HG03342 (cell line): ENCODE data around the gene FAM237A.

ENCODE experiments used
- ATAC-seq: cut with Tn5 transposase; IDR thresholded peaks from one replicate; pipeline ENCODE4 v1.9.1; 2021; ENCODE audit warnings: mild to moderate bottlenecking, moderate library complexity; ENCODE audit not compliant: unreplicated experiment

Gene FAM237A

GRCh38 chr2:206642075-206643025 lies at the start of gene FAM237A:
Gene FAM237A (plus strand): TSS chr2:206642487. CDS start chr2:206644237, 1,750 bp downstream.
- ATAC-seq, result no peak

DNA sequence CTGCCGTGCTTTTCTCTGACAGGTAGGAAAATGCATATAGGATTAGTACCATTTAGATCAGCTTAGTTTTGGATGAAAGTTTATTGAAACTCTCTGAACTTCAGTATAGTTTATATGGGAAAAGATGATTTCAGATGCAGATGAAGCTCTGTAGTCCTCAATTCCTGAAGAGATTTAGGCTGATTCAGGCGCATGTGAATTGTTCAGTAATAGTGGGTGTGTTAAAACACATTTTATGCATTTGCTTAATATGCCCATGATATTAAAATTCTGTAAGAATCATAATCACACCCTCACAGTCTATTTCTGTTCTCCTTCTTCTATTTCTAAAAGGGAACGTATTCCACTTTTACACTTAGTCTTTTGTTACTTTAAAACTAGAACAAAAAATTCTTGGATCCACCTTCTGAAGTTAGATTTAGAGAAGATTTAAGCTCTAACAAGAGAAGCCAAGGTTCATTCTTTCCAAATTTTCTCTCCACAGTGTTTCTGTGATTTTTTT lies 44.5 kb upstream of the FAM237A start:
- ATAC-seq, result no peak

DNA sequence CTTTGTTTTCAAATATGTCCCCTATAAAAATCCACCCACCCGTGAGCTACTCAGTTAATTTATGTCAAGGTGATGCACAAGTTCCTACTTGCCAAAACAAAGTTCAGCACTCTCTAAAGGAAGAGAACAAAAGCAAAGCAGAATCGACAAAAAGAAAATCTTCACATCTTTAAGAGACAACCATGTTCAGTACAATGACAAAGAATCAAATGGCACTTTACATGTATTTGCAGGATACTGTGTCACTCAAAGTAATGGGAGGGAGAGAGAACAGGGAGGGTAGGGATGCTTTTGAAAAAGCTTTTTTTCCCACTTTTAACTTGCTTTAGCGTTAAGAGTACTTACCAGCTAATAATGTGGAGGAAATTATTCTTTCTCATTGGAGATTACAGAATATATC lies 39.0 kb upstream of the FAM237A start:
- ATAC-seq, result no peak

DNA sequence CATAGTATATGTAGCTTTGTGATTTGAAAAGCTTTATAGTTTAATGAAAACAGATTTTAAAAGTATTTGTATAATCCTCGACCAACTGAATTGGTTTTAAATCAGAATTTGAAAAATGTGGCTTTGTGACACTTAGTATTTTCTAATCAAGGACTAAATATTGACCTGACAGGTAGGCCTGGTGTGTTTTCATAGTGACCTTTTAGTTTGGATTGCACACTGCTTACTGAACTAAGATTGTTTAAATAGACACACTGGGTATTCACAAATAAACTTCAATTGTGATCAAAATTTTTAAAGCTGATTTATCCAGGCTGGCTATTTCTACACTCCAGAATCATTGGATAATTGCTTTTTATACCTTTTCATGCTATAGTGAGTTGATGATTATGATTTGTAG lies 31.8 kb upstream of the FAM237A start:
- ATAC-seq, result no peak

- no peak for ATAC-seq
These were observed 31.1 kb upstream of the FAM237A start for GRCh38 chr2:206611191-206611590.

GRCh38 chr2:206611736-206612135 lies 30.6 kb upstream of the FAM237A start:
- ATAC-seq, result no peak

DNA sequence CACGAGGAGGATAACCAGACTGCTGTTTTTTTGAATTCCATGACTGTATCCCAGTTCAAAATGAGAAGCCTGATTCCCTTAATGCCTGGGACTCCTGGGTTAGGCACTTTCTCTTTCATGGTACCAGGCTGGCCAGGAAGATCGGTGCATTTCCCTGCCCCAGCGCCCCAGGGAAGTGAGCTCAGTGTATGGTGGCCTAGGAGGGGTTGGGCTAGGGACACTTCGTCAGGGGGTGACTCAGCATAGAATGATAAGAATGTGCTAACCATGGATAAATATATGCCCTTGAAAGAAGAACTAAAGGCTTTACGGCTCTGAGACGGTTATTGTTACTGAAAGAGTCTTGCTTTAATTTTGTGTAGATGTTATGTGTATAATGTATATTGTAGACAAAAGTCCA lies 27.5 kb upstream of the FAM237A start:
- ATAC-seq, result no peak

- ATAC-seq, result no peak
These were observed 26.7 kb upstream of the FAM237A start for GRCh38 chr2:206615417-206616089.

DNA sequence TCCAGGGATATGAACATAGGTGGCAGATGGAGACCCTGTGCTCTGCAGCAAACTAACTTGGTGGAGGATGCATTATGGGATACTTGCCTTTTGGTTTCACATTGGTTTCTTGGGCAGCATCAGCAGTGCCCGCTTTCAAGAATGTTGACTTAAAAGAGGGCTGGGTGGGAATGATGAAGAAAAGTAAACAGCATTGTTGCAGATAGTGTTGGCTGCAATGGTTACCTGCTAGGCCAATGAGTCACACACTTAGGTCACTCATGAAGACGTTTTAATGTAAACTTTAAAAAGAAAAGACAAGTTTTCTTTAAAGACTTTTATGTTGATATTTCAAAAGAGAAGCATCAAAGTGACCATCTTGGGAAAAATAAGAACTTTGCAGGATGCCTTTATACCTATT lies 26.1 kb upstream of the FAM237A start:
- ATAC-seq, result no peak

- no peak for ATAC-seq
These were observed 23.3 kb upstream of the FAM237A start for GRCh38 chr2:206619011-206619410.

DNA sequence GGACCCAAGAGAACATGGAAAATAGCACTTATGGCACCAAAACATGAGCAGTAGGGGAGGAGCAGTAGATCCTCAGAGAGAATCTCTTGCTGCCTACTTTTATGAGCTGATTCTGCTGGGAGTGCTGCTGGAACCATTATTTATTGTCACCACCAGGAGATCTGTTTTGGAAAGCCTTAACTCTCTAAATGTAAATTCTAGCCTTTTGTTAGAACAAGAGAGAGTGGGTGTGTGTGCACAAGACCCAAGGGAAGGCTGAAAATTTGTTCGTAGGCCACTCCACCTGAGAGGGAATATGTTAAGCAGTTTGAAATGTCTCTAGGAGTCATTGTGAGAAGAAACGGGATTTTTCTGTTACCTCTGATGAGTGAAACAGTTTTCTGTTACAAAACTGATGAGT lies 16.2 kb upstream of the FAM237A start:
- ATAC-seq, result no peak

DNA sequence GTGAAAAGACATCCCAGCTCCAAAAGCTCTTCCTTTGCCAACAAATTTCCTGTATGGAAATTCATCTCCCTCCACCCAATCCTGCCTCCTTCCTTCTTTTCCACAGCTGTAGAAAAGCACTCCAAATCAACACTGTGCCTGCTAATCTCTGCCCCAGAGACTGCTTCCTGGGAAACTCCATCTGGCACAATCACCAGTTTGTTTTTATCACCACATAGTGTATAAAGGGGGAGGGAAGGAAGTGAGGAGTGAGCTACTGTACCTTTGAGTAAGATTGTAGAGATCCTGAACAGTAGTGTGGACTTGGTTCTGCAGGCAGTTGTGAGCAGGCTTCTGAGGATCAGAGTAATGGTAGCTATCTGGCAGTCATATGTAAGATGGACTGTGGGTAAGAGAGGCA lies 14.7 kb upstream of the FAM237A start:
- ATAC-seq, result no peak

DNA sequence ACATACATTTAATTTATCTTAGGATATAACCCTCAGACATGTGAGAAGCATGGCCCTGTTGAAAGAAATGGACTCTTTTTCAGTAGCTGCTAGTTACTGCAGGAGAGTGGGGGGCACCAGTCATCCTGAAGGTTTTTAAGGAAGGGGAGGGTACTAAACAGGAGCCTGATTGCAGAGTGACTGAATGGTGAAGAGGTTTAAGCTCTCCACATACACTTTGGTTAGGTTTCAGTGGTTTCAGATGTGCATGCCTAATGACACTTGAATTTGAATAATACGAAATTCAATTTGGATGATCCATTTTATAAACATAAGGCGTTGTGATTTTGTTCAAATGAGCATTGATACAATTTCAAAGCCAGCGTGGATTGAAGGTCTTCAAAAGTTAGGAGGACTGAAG lies 10.9 kb upstream of the FAM237A start:
- no peak for ATAC-seq

- ATAC-seq, result no peak
These were observed 7.3 kb upstream of the FAM237A start for GRCh38 chr2:206635015-206635414.

- no peak for ATAC-seq
These were observed 2.7 kb upstream of the FAM237A start for GRCh38 chr2:206639636-206640035.

DNA sequence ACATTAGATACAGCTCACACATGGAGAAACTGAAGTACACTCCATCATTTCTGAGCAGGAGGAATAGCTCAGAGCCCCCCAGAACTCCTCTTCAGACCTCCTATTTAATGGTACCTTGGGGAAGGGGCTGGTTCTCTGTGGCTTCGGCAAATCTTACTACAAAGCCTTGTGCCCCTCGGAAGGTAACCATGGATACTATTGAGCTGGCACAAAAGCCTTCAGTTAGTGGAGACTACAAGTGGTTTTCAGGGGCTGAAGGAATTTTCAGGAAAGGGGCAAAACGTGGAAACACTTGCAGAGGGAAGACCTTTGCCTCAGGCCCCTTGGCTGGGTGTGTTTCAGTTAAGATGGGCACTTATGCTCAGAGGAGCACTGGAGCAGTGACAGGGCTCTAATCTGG lies 1.1 kb upstream of the FAM237A start:
- ATAC-seq, result no peak

GRCh38 chr2:206647985-206648384 lies 5.7 kb downstream of the FAM237A start:
- ATAC-seq, result no peak

GRCh38 chr2:206657087-206657486 lies 14.8 kb downstream of the FAM237A start:
- no peak for ATAC-seq

DNA sequence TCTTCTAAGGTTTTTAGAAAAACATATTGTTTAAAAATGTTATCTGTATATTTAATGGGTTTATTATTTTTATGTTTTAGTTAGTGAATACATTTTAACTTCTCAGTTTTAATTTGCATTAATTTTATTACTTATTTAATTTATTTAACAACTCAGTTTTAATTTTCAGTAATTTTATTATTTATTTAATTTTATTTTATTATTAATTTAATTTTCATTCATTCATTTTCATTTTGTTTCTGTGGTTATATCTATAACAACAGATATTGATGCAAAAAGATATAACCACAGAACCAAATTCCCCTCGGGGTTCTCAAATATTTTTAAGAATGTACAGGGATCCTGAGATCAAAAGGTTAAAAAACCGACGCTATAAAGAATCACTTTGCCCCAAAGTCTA lies 23.0 kb downstream of the FAM237A start:
- no peak for ATAC-seq

GRCh38 chr2:206670531-206671319 lies 28.4 kb downstream of the FAM237A start:
- ATAC-seq, result no peak

DNA sequence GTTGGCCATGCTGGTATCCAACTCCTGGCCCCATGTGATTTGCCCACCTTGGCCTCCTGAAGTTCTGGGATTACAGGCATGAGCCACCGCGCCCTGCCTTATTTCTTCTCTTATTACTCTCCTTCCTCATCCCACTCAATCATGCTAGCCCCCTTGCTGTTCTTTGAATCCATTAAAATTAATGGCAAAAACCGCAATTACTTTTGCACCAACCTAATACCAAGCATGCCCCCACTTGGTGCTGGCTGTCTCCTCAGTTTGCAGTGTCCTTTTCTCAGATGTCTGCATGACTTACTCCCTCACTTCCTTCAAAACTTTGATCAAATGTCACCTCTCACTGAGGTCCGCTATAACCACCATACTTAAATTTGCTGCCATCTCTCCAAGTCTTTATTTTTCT lies 41.3 kb downstream of the FAM237A start:
- ATAC-seq, result no peak
